HG03342 (cell line): Measurements from ENCODE around the gene FOXP2.

ENCODE experiments used
- ATAC-seq: cut with Tn5 transposase; IDR thresholded peaks from one replicate; pipeline ENCODE4 v1.9.1; 2021; ENCODE audit warnings: mild to moderate bottlenecking, moderate library complexity; ENCODE audit not compliant: unreplicated experiment

FOXP2 gene

DNA sequence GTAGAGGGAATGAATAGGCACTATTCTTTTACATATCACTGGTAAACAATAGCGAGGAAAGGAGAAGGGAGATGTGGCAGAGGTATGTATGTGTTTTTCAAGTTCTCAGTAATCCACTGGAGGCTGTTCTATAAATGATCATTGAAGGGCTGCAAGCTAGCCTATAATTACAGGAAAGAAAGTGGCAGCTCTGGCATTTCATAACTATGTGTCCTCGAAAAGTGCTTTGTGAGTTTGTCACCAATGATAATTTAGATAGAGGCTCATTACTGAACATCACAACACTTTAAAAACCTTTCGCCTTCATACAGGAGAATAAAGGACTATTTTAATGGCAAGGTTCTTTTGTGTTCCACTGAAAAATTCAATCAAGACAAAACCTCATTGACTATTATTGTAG lies 235.1 kb downstream of the FOXP2 start:
- no peak for ATAC-seq

DNA sequence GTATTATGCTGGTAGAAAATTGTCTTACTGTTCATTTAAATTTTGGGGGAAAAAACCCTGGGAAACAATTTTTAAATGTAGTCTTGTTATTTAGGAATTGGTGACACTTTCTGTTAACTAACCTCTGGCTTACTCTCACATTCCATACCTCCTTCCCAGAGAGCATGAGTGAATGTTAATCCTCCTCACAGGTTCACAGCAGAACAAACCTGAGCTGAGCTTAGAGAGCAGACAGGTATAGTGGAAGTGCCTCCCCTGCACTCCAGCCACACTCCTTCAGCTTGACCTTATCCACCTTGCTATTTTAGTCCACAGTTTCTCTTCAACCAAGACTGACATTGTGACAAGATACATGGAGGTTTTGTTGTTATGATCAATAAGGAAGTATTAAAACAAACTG lies 235.9 kb downstream of the FOXP2 start:
- ATAC-seq, result no peak

DNA sequence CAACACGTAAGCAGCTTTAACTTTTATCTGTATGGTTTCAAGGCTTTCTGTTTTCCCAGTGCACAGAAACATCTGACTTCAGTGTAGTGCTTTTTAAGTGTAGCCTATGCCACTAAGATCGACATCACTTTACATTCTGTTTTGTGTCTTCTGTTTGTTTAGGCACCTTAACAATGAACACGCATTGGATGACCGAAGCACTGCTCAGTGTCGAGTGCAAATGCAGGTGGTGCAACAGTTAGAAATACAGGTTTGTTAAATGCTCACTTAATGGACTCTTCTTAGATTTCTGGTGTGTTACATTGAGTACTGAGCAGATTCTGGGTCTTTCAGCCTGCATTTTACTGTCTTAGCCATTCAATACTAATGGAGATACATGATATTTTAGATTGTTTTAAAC lies 237.4 kb downstream of the FOXP2 start:
- no peak for ATAC-seq

DNA sequence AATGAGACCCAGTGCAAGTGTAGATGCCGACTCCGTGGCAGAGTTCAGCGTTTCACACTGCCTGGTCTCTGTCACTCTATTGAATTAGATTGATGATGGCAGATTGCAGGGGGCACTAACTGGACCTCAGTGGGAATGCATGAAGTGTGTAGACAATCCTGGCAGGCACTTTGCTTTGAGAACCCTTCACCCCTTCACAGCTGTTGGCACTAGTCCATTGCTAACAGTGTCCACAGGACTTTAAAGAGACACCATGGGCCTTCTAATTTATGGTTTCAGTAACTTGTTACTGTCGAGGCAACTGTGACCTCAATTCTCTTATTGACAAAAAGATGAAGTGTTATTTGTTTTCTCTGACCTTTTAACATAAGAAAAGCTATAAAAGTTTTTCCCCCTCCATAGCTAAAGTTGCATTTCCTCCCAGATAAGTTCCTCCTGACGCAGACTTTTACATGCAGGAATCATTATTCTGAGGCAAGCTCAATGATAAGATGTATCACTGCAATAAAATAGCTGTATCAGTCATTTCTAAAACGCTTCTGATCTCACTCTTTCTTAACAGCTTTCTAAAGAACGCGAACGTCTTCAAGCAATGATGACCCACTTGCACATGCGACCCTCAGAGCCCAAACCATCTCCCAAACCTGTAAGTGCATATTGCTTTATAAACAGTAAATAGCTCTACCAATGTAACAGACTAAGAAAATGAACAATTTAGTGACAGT lies 238.9 kb downstream of the FOXP2 start:
- no peak for ATAC-seq

DNA sequence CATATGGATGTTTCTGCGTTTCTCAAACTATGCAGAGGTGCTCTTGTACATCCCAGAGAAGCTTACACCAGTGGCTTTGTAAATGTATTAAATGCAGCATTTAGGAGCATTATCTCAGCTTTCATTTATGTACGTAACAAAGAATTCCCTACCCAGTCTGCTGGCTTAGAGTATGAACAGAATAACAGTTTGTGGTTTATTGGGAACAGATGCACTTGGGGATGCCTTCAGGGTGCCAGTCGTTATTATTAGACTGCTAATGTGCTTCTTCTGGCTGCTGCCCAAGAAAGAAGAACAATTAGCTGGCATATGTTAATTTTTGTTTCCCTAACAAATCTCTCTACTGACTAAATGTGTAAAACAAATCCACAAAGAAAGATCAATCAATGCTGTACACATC lies 241.9 kb downstream of the FOXP2 start:
- no peak for ATAC-seq

DNA sequence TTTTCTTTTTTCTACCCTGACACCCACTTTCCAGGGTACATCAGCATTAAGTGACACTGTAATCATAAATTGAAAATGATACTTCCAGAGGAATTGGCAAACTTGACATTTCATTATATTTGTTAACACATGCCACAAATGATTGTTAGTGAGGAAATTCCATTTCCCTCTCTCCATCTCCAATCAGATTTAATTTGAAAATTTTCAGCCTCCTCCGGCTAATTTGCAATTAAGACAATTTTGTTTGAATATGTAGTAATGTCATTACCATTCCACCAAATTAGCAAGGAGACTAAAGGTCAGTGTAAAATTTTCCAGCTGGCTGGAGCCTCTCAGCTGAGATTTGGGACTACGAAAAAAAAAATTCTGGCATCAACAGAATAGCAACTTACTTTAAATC lies 242.7 kb downstream of the FOXP2 start:
- ATAC-seq, result no peak

DNA sequence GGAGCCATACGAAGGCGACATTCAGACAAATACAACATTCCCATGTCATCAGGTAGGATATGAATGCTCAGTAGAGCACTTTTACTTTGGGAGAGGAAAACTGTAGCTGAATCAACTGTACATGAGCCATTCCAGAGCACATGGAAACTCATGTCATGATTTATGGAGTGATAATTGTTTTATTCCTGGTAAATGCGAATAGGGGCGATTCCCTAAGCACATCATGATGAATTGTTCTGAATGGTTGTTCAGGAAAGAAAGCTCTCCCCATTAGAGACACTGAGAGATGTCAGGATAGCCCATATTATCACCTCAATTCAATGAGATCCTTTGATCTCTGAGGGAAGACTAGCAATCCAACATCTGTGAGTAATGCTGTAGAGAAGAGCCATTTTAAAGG lies 243.6 kb downstream of the FOXP2 start:
- ATAC-seq, result no peak

DNA sequence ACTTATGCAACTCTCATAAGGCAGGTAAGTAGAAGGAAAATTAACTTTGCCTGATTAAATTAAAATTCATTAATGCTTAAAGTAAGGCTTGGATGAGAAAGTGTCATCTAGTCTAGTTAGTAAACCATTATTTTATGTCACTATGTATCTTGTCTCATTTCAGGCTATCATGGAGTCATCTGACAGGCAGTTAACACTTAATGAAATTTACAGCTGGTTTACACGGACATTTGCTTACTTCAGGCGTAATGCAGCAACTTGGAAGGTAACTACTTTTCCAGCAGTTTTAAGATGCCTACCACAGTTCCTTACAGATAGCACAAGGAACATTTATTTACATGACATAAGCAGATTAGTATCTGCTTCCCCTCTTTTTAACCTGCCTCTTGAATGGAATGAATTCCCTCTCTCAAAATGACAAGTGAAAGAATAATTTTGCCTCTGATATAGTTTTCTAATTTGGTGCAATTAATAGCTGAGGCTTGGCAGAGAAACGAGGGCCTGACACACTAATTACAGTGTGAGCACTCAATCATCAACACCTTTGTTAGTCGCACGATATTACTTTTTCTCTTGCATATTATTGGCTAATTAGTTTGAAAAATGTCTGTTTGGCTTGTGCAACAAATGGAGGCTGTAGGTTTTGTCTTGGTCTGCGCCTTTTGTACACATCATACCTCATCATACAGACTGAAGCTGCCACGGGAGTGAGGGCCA lies 245.0 kb downstream of the FOXP2 start:
- ATAC-seq, result no peak

DNA sequence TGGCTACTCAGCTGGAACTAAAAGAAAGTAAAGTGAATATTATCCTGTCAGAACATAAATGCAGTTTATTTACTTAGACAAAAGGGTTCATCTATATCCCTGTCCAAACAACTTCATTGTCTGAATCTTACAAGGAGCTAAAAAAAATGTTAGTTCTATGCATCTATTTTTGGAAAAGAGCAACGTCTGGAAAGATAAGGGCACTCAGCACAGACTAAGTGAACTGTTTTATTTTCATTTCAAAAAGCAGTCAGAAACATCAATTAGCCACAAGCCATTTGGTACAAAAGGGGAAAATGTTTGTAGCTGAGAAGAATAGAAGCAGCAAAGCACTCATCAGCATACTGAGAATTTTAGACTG lies 245.5 kb downstream of the FOXP2 start:
- ATAC-seq, result no peak

DNA sequence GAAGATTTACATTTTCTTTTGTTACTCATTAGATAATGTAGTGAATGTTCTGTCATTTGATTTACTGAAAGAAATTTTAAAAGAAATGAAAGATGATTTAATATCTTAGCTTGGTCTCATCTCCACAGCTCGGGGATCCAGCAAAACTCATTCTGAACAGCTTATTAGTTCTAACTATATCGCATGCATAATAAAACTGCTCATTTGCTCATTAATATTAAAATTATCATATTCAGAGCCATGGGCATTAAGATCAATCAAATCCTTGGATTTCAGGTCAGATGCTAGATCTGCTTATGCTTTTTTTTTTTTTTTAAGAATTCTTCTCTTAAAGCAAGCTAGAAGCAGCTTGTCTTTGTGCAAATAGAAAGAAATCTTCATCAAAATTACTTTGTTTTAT lies 246.1 kb downstream of the FOXP2 start:
- no peak for ATAC-seq

DNA sequence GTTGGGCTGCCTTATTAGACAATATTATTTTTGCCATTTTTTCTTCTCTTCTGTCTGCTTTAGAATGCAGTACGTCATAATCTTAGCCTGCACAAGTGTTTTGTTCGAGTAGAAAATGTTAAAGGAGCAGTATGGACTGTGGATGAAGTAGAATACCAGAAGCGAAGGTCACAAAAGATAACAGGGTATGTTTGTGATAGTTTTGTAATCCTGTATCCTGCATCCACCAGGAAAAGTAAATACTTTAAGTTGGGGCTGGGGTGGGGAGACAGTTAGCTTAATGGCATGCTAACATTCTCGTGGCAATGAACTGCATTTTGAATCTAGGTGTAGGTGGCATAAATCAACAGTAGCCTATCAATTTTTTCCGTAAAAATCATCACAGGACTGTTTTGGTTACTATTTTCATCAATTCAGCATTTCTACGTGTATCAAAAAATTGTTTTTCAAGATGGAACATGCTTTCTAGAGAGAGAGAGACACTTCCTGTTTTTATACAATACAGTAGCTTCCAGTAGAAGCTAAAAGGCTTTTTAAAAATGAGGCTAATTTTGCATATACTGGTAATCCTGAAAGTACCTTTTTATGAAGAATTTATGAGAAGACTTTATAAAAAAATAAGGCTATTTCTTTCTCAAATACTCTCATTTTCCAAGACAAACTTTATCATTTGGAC lies 247.5 kb downstream of the FOXP2 start:
- no peak for ATAC-seq

DNA sequence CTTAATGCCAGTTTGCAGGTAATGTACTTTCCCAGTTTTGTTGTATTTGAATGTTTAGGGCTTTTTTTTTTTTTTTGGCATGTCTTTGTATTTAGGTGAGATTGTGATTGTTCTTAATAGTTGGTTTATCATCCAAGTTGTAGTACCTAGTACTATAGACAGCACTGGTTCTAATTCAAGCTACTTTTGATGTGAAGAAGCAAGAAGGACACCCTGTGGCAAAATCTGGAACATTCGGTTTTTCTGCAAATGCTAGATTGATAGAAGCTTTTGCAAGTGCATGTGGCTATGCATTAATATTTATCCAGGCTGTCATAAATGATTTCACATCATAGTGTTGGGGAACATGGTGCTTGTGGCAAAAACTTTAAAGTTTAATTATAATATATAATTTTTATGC lies 248.9 kb downstream of the FOXP2 start:
- ATAC-seq, result no peak

DNA sequence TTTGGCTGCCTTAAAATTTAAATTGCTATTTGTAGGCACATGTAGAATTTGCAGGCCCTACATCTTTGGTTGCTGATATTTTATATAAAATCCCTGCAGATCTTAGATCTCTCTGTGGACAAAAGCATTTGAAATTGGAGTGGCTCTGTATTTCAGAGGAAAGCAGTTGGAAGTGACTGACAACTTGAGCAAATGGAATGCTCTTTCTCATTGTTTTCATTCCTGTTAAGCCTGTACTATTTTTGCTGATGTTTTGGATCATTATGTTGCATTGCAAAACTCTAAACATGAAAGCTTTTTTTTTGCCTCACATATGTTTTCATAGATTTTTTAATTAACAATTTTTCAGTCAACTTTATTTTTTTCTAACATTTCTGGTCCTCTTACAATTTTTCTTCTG lies 256.1 kb downstream of the FOXP2 start:
- no peak for ATAC-seq

DNA sequence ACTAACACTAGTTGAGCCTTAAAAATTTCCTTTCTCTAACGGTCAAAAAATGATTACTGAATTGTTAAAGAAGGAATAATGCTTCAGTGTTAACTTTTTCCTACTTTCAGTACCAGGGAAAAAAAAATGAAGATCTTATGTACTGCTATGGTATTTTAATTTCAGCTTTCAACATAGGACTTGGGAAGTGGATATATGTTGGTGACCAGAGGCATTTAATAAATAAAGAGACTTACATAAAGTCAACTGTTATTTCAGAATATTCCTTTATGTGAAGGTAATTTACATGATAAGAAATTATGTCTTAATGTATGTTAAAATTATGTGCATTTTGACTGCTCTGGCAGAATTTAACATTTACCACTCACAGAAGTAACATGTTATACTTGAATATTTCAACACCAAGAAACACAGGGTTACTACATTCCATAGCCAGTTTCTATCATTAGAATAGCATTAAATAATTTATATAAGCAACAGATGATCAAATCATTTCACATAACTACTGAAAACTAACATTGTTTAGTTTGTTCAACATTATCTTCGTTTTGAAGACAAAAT lies 257.0 kb downstream of the FOXP2 start:
- no peak for ATAC-seq

DNA sequence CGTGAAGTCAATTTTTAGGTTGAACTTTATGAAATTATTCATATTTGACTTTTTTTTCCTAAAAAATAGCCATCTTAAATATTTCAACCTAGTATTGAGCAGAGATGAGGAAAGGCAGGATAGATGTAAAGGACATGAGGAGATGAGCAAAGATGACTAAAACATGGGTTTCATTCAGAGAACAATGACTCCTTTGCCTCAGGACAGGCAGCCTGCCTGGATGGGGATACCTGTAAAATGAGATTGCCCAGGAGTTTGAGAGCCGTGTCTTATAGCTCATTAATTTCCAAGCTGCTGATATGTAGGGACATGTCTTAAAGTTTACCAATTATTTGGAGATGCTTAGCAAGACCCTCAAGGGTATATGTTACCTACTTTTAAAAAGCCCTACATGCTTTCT lies 263.5 kb downstream of the FOXP2 start:
- ATAC-seq, result no peak

DNA sequence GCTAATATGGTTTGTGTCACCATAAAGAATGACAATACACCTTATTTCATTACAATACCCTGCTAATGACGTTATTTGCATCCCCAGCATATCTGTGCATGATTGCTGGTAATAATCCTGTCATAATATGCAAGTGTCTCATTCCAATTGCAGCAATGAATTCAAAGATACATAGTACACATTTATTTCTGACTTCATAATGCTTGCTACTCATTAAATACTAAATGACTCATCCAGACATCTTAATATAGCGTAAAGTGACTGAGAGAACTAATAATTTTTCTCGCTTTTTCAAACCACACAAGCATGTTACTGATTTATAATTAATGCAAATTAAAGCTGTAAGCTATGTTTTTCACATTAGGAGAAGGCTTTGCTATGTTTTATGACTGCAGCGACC lies 272.6 kb downstream of the FOXP2 start:
- no peak for ATAC-seq

DNA sequence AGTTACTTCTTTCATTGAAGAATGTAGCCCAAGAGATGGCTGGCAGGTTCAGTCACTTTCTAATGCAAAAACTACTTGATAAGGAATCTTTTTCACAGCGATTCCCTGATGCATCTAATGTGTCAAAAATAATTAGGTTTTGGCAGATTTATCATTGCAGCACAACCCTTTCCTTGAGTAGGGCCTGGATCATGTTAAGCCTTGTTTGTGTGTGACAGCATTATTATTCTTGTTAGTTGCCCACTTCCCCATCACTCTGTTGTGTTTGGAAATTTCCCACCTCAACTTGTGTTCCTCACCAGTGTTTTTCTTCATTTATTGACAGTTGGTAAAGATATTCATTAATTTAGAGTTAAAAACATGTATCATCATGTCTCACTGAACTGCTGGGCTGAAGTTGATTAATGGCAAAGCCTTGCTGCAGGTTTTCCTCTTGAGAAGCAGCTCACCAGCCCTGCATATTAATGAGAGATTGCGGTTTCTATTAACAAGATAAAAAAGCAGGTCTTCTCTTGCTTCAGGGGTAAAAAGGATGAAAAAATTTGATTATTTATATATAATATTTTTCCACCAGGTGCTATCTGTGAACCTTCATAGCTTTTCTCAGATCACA lies 273.9 kb downstream of the FOXP2 start:
- no peak for ATAC-seq

DNA sequence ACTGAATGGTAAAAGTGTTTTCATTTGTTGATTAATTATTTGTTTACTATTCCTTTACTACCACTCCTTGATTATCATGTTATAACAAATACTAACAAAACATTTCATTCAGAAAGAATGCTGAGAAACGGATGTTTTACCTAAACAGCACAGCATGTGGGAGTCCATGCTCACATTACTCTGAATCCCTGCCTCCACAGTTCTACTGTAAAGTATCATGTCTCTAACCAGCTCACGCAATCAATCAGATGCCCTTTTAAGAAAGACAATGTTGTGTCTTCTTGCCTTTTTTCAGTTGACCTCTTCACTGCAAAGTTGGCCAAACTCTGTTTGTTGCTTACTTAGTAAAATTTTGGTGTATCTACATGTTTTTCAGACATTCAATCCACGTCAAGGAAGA lies 274.8 kb downstream of the FOXP2 start:
- ATAC-seq, result no peak

DNA sequence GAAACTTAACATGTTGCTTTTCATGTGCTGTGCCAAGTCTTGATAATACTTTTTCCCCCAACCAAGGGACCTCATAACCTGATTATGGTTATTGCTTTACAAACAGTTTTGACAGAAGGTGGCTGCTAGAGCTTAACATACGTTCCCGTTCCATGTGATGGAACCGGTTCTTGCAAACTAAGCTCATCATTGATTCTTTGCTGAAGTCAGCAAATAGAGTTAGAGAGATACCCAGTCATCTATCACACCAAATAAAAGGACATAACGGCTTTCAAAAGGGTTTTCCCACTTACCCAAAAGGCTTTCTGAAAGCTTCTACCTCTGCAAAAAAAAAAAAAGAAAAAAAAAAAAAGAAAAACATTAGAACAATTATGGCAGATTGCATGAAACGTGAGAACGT lies 277.0 kb downstream of the FOXP2 start:
- no peak for ATAC-seq

DNA sequence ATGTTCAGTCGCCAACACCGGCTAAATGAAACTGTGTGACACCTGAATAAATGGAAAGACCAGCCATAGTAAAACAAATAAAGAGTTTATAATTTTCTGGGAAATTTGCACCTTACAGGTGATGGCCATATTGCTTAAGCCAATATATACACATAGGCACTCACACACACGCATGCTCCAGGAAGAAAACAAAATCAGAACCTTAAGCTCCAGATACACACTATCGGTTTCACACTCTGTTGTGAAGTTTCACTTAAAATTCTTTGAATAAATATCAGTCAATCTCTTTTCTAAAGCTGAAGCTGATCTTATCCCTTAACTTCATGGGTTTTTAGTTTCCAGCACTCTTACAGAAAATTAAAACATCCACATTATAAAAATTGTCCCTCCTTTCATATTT lies 280.6 kb downstream of the FOXP2 start:
- ATAC-seq, result no peak

DNA sequence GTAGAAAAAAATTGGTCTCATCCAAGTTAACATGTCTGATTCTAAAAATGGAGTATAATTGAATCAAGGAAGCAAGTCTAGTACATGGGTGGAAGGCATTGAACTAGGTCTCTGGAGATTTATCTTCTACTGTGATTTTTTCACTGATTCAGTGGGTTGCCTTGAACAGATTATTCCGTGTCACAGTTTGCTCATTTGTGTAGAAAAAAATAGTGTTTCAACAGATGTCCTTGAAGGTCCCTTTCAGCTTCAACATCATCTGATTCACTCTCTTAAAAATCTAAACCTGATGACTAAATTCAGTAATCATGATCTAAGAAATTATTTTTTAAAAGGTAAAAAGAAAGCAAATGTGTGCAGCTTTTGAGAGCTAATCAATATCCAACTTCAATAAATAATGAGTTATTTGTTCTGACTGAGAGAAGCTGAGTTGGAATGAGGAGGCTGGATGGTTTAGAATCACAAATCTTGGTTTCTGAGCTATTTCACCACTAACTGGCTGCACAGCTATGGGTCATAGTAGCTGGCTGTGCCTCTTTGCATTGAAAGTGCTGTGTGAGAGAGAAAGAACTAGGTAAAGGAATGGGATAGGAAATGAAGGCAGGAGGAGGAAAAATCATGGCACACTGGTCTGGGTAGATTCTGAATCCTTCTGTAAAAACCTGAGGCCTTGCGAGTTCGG lies 285.8 kb downstream of the FOXP2 start:
- no peak for ATAC-seq
